HepG2 (cell line): Measurements from ENCODE around the gene SEC62. TPM values are rescaled to one million over a fixed set of nuclear protein-coding genes. Genes with fewer than 3 reads are reported as not detected.

ENCODE experiments used
- ATAD3A ChIP-seq: sonication (generic); formaldehyde crosslinking; IDR thresholded peaks from 2 replicates; pipeline ENCODE4 v1.4.0; 2020; ENCODE audit warnings: missing genetic modification reagents
- DNMT3B ChIP-seq: conservative IDR thresholded peaks from 2 replicates; pipeline ENCODE4 v1.6.1; 2016; ENCODE audit warnings: missing biosample characterization, control low read depth
- GFI1 ChIP-seq: sonication (generic); formaldehyde crosslinking; IDR thresholded peaks from 2 replicates; pipeline ENCODE4 v1.5.0; 2020; ENCODE audit warnings: missing genetic modification reagents, mild to moderate bottlenecking, borderline replicate concordance
- HOXA7 ChIP-seq: sonication (generic); formaldehyde crosslinking; IDR thresholded peaks from 2 replicates; pipeline ENCODE4 v1.8.1; 2022; ENCODE audit warnings: mild to moderate bottlenecking, missing genetic modification reagents, moderate library complexity
- MED13 ChIP-seq: sonication (generic); formaldehyde crosslinking; IDR thresholded peaks from 2 replicates; pipeline ENCODE4 v1.5.0; 2020; ENCODE audit warnings: missing genetic modification reagents
- MTF2 ChIP-seq: sonication (generic); formaldehyde crosslinking; IDR thresholded peaks from 2 replicates; pipeline ENCODE4 v1.5.0; 2020; ENCODE audit warnings: missing genetic modification reagents, borderline replicate concordance
- RERE ChIP-seq: IDR thresholded peaks from 2 replicates; pipeline ENCODE4 v1.6.1; 2016; ENCODE audit warnings: low read depth, missing genetic modification reagents, missing compliant biosample characterization
- SP1 ChIP-seq, 2 experiments: fragments of 450-650 bp in 1 of 2; sonication (generic) in 1 of 2; formaldehyde crosslinking in 1 of 2; IDR thresholded peaks; 2 replicates each; pipeline versions ENCODE4 v1.4.0 to v1.6.1; 2016 to 2020; ENCODE audit warnings: missing genetic modification reagents in 1 of 2
- SRY ChIP-seq: sonication (generic); formaldehyde crosslinking; IDR thresholded peaks from 2 replicates; pipeline ENCODE4 v1.8.0; 2022; ENCODE audit warnings: mild to moderate bottlenecking, missing genetic modification reagents
- TBX3 ChIP-seq: fragments of 450-650 bp; IDR thresholded peaks from 2 replicates; pipeline ENCODE4 v1.6.1; 2017; ENCODE audit warnings: antibody characterized with exemption, mild to moderate bottlenecking, inconsistent platforms, borderline replicate concordance
- ZBTB21 ChIP-seq: sonication (generic); formaldehyde crosslinking; IDR thresholded peaks from 2 replicates; pipeline ENCODE4 v1.4.0; 2020; ENCODE audit warnings: missing genetic modification reagents
- ZNF136 ChIP-seq: sonication (generic); formaldehyde crosslinking; IDR thresholded peaks from 2 replicates; pipeline ENCODE4 v1.8.1; 2022; ENCODE audit warnings: low read depth, mild to moderate bottlenecking, moderate library complexity, missing genetic modification reagents
- ZNF230 ChIP-seq: sonication (generic); formaldehyde crosslinking; IDR thresholded peaks from 2 replicates; pipeline ENCODE4 v1.4.0; 2020; ENCODE audit warnings: mild to moderate bottlenecking, missing genetic modification reagents
- ZNF362 ChIP-seq: sonication (generic); formaldehyde crosslinking; IDR thresholded peaks from 2 replicates; pipeline ENCODE4 v1.4.0; 2020; ENCODE audit warnings: missing genetic modification reagents, mild to moderate bottlenecking, borderline replicate concordance
- ZNF431 ChIP-seq: sonication (generic); formaldehyde crosslinking; IDR thresholded peaks from 2 replicates; pipeline ENCODE4 v1.9.0; 2022; ENCODE audit warnings: missing genetic modification reagents, low read depth, mild to moderate bottlenecking, borderline replicate concordance
- ZNF562 ChIP-seq: sonication (generic); formaldehyde crosslinking; IDR thresholded peaks from 2 replicates; pipeline ENCODE4 v1.8.0; 2022; ENCODE audit warnings: missing genetic modification reagents, borderline replicate concordance
- ZNF691 ChIP-seq: sonication (generic); formaldehyde crosslinking; IDR thresholded peaks from 2 replicates; pipeline ENCODE4 v1.4.0; 2020; ENCODE audit warnings: missing genetic modification reagents, low read depth, mild to moderate bottlenecking, borderline replicate concordance
- polyA plus RNA-seq, 8 experiments: library from polyadenylated mRNA; depleted of rRNA in 3 of 8; stranded (reverse) in 7 of 8; unstranded in 1 of 8; fragments of >200 nt; fragmentation: Illumina TruSeq in 4 of 8; extraction: Trizol in 4 of 8; gene quantifications; 2 replicates each; pipeline versions ENCODE4 v1.2.1 to v1.2.3, GENCODE V29; 2011 to 2016; ENCODE audit warnings: low read depth in 4 of 8, missing spikeins in 1 of 8, mixed read lengths in 1 of 8; ENCODE audit not compliant: insufficient read depth in 1 of 8
- total RNA-seq, 5 experiments: library from RNA; depleted of rRNA; stranded (reverse); fragments of >200 nt; fragmentation: Illumina TruSeq; extraction: Trizol; gene quantifications; 2 replicates each; pipeline ENCODE4 v1.2.3, GENCODE V29; 2016; ENCODE audit warnings: low read depth in 1 of 5
- TF ChIP-seq, protein P1 (sequence below): sonication (generic); formaldehyde crosslinking; IDR thresholded peaks from 2 replicates; pipeline ENCODE4 v1.4.0; 2020; ENCODE audit warnings: mild to moderate bottlenecking, missing genetic modification reagents
- TF ChIP-seq, protein P2 (sequence below): sonication (generic); formaldehyde crosslinking; IDR thresholded peaks from 2 replicates; pipeline ENCODE4 v1.5.0; 2020; ENCODE audit warnings: mild to moderate bottlenecking, missing genetic modification reagents

Gene SEC62
- total and polyA plus RNA-seq, 2 of the 13 experiments (the other 11 are each of a cell fraction or from before 2014, with no cell fraction given): 54.0 to 68.7 TPM

GRCh38 chr3:169966428-169966950, at the start of gene SEC62 (continued):
- TF ChIP-seq SRY (CRISPR knock-in tag): no peak; the same call in 1 of the 2 replicates
- TF ChIP-seq MED13 (CRISPR knock-in tag): peak; percentile 48
- TF ChIP-seq ZNF431: no peak
- no peak for TF ChIP-seq ATAD3A (CRISPR knock-in tag)
- TF ChIP-seq, protein P1, sequence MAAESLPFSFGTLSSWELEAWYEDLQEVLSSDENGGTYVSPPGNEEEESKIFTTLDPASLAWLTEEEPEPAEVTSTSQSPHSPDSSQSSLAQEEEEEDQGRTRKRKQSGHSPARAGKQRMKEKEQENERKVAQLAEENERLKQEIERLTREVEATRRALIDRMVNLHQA (CRISPR knock-in tag): no peak
- no peak; the same call in 1 of the 2 replicates for TF ChIP-seq DNMT3B (CRISPR knock-in tag)
- TF ChIP-seq SP1 (IDR thresholded peaks at IDR 0.05): no peak
- peak; percentile 55; the same call in 1 of the 2 replicates for TF ChIP-seq SP1 (CRISPR knock-in tag; IDR thresholded peaks at IDR 0.05)
- TF ChIP-seq ZNF362 (CRISPR knock-in tag): no peak
- TF ChIP-seq ZNF691 (CRISPR knock-in tag): no peak
- TF ChIP-seq ZBTB21 (CRISPR knock-in tag): peak; percentile 41; the same call in 1 of the 2 replicates
- 0 out of 2 replicates have a peak, but pooled peaks have one; percentile 29 for TF ChIP-seq ZNF136
- TF ChIP-seq GFI1: peak; percentile 69; the same call in 1 of the 2 replicates
- no peak for TF ChIP-seq HOXA7
- no peak for TF ChIP-seq TBX3
- peak; percentile 77; the same call in 1 of the 2 replicates for TF ChIP-seq RERE
- 0 out of 2 replicates have a peak, but pooled peaks have one; percentile 51 for TF ChIP-seq ZNF562 (CRISPR knock-in tag)
- TF ChIP-seq, protein P2, sequence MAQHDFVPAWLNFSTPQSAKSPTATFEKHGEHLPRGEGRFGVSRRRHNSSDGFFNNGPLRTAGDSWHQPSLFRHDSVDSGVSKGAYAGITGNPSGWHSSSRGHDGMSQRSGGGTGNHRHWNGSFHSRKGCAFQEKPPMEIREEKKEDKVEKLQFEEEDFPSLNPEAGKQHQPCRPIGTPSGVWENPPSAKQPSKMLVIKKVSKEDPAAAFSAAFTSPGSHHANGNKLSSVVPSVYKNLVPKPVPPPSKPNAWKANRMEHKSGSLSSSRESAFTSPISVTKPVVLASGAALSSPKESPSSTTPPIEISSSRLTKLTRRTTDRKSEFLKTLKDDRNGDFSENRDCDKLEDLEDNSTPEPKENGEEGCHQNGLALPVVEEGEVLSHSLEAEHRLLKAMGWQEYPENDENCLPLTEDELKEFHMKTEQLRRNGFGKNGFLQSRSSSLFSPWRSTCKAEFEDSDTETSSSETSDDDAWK (CRISPR knock-in tag): no peak
- TF ChIP-seq MTF2 (CRISPR knock-in tag): no peak
- peak; percentile 60; the same call in 1 of the 2 replicates for TF ChIP-seq ZNF230 (CRISPR knock-in tag)
